MM.1S (cell line): ENCODE results near the gene PATL2.

Experiments used
- DNase-seq: peaks from one replicate; pipeline ENCODE4 v3.0.0-alpha.2; 2015
- H2AFZ ChIP-seq: fragments of 300-600 bp; sonication (generic); 2 replicates; pipeline ENCODE4 v1.6.0; 2016; ENCODE audit warnings: antibody characterized with exemption, low read length
- H3F3A ChIP-seq: fragments of 300-600 bp; sonication (generic); 2 replicates; pipeline ENCODE4 v1.6.1; 2016; ENCODE audit warnings: mild to moderate bottlenecking, antibody characterized with exemption, low read length, moderate library complexity, mixed read lengths; ENCODE audit not compliant: insufficient read depth
- H3K27ac ChIP-seq: fragments of 300-600 bp; sonication (generic); 2 replicates; pipeline ENCODE4 v1.5.1; 2016; ENCODE audit warnings: mild to moderate bottlenecking, low read length
- H3K27me3 ChIP-seq: fragments of 300-600 bp; sonication (generic); replicated peaks from 2 replicates; pipeline ENCODE4 v1.6.0; 2016; ENCODE audit warnings: low read length; ENCODE audit not compliant: insufficient read depth
- H3K36me3 ChIP-seq: fragments of 300-600 bp; sonication (generic); replicated peaks from 2 replicates; pipeline ENCODE4 v1.6.1; 2016; ENCODE audit warnings: mild to moderate bottlenecking, low read length, mixed read lengths; ENCODE audit not compliant: insufficient read depth
- H3K4me1 ChIP-seq: fragments of 300-600 bp; sonication (generic); 2 replicates; pipeline ENCODE4 v1.6.1; 2016; ENCODE audit warnings: low read length, mixed read lengths
- H3K4me2 ChIP-seq: fragments of 300-600 bp; sonication (generic); 2 replicates; pipeline ENCODE4 v1.6.0; 2016; ENCODE audit warnings: low read depth, low read length
- H3K4me3 ChIP-seq: fragments of 300-600 bp; sonication (generic); 2 replicates; pipeline ENCODE4 v1.5.1; 2016; ENCODE audit warnings: low read length, mixed read lengths
- H3K79me2 ChIP-seq: fragments of 300-600 bp; sonication (generic); 2 replicates; pipeline ENCODE4 v1.6.1; 2016; ENCODE audit warnings: mixed run types, low read length, mixed read lengths
- H3K9ac ChIP-seq: fragments of 300-600 bp; sonication (generic); 2 replicates; pipeline ENCODE4 v1.6.1; 2016; ENCODE audit warnings: low read length, mixed read lengths
- H3K9me2 ChIP-seq: fragments of 300-600 bp; sonication (generic); replicated peaks from 2 replicates; pipeline ENCODE4 v1.6.1; 2016; ENCODE audit warnings: mild to moderate bottlenecking, low read length, mixed read lengths; ENCODE audit not compliant: insufficient read depth
- H3K9me3 ChIP-seq: fragments of 300-600 bp; sonication (generic); replicated peaks from 2 replicates; pipeline ENCODE4 v1.6.1; 2016; ENCODE audit warnings: mild to moderate bottlenecking, low read length, mixed read lengths; ENCODE audit not compliant: insufficient read depth
- H4K20me1 ChIP-seq: fragments of 300-600 bp; sonication (generic); 2 replicates; pipeline ENCODE4 v1.6.1; 2016; ENCODE audit warnings: mild to moderate bottlenecking, low read length, moderate library complexity, mixed read lengths; ENCODE audit not compliant: insufficient read depth
- CTCF ChIP-seq: fragments of 300-600 bp; sonication (generic); IDR thresholded peaks from 2 replicates; pipeline ENCODE4 v1.5.1; 2016; ENCODE audit warnings: antibody characterized with exemption, low read length, mixed read lengths
- EZH2 ChIP-seq: fragments of 300-600 bp; sonication (generic); optimal IDR thresholded peaks from 2 replicates; pipeline ENCODE3; 2017; ENCODE audit warnings: low read depth, mild to moderate bottlenecking, antibody characterized with exemption, low read length, mixed read lengths
- EZH2phosphoT487 ChIP-seq: fragments of 300-600 bp; sonication (generic); IDR thresholded peaks from 2 replicates; pipeline ENCODE4 v1.6.1; 2018; ENCODE audit warnings: antibody characterized with exemption, low read length

PATL2 gene

GRCh38 chr15:44713006-44713966, 2.2 kb upstream of the PATL2 start:
- Histone ChIP-seq H3K27me3 (no peaks in the 10 kb centered on the region), H3K4me3 (peak overlapping the region; percentile 97), H4K20me1 (peaks cover 44% of the 10 kb centered on the region), H3F3A (peaks cover 66% of the 10 kb centered on the region), H3K27ac (peak overlapping the region; percentile 97; the same call in 1 of the 2 replicates), H3K9me3 (no peaks in the 10 kb centered on the region), H3K36me3 (peaks cover 32% of the 10 kb centered on the region), H3K9me2 (no peaks in the 10 kb centered on the region), H3K79me2 (peaks cover 60% of the 10 kb centered on the region), H3K9ac (peak overlapping the region; percentile 97; the same call in 1 of the 2 replicates), H3K4me2 (peak overlapping the region; percentile 75), H3K4me1 (peaks cover 56% of the 10 kb centered on the region), H2AFZ (no peak overlapping the region)
- peak; percentile 41 for TF ChIP-seq CTCF
- no peak for TF ChIP-seq EZH2
- TF ChIP-seq EZH2phosphoT487: no peak
- DNase-seq: peak; percentile 18

GRCh38 chr15:44712346-44713005, 1.4 kb upstream of the PATL2 start:
- H3K9me2 ChIP-seq: no peaks in the 10 kb centered on the region
- peaks cover 58% of the 10 kb centered on the region for H3F3A ChIP-seq
- H3K4me3 ChIP-seq: peak overlapping the region; percentile 97
- peak; percentile 87 for DNase-seq
- H3K36me3 ChIP-seq: peaks cover 25% of the 10 kb centered on the region
- peaks cover 44% of the 10 kb centered on the region for H4K20me1 ChIP-seq
- H3K27me3 ChIP-seq: no peaks in the 10 kb centered on the region
- H3K4me2 ChIP-seq: peak overlapping the region; percentile 75
- H3K9me3 ChIP-seq: no peaks in the 10 kb centered on the region
- no peak for TF ChIP-seq EZH2
- no peak for TF ChIP-seq EZH2phosphoT487
- no peak for TF ChIP-seq CTCF
- H3K4me1 ChIP-seq: peaks cover 48% of the 10 kb centered on the region
- no peak overlapping the region for H2AFZ ChIP-seq
- H3K9ac ChIP-seq: peak overlapping the region; percentile 97
- peak overlapping the region; percentile 97; the same call in 1 of the 2 replicates for H3K27ac ChIP-seq
- peaks cover 60% of the 10 kb centered on the region for H3K79me2 ChIP-seq

DNA sequence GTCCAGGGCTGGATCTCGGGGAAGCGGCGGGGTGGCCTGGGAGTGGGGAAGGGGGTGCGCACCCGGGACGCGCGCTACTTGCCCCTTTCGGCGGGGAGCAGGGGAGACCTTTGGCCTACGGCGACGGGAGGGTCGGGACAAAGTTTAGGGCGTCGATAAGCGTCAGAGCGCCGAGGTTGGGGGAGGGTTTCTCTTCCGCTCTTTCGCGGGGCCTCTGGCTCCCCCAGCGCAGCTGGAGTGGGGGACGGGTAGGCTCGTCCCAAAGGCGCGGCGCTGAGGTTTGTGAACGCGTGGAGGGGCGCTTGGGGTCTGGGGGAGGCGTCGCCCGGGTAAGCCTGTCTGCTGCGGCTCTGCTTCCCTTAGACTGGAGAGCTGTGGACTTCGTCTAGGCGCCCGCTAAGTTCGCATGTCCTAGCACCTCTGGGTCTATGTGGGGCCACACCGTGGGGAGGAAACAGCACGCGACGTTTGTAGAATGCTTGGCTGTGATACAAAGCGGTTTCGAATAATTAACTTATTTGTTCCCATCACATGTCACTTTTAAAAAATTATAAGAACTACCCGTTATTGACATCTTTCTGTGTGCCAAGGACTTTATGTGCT, 721 bp upstream of the PATL2 start:
- Histone ChIP-seq H3K9ac (peak overlapping the region; percentile 97), H2AFZ (no peak overlapping the region), H3F3A (peaks cover 52% of the 10 kb centered on the region), H3K4me2 (peak overlapping the region; percentile 75), H3K4me1 (peaks cover 42% of the 10 kb centered on the region), H3K27ac (peak overlapping the region; percentile 97), H3K9me3 (no peaks in the 10 kb centered on the region), H3K79me2 (peaks cover 58% of the 10 kb centered on the region), H3K9me2 (no peaks in the 10 kb centered on the region), H3K36me3 (peaks cover 18% of the 10 kb centered on the region), H3K27me3 (no peaks in the 10 kb centered on the region), H3K4me3 (peak overlapping the region; percentile 97), H4K20me1 (peaks cover 44% of the 10 kb centered on the region)
- peak; percentile 43 for DNase-seq
- TF ChIP-seq CTCF: no peak
- no peak for TF ChIP-seq EZH2phosphoT487
- TF ChIP-seq EZH2: no peak
